Urinary bladder (tissue), 4 donors: ENCODE measurements around the gene ADCY2. TPM values are rescaled to one million over a fixed set of nuclear protein-coding genes. Genes with fewer than 3 reads are reported as not detected.

Source experiments
- DNase-seq: peaks from one replicate; pipeline ENCODE4 v3.0.0-alpha.2; 2015; ENCODE audit errors: extremely low spot score
- H3K27ac ChIP-seq: one replicate; pipeline ENCODE4 v1.5.1; 2013; ENCODE audit warnings: low read depth, mild to moderate bottlenecking, moderate library complexity
- H3K36me3 ChIP-seq: one replicate; pipeline ENCODE4 v1.6.1; 2013; ENCODE audit warnings: mild to moderate bottlenecking, moderate library complexity; ENCODE audit not compliant: insufficient read depth
- H3K4me1 ChIP-seq: one replicate; pipeline ENCODE4 v1.6.1; 2013; ENCODE audit warnings: mild to moderate bottlenecking, moderate library complexity; ENCODE audit not compliant: insufficient read depth
- H3K4me3 ChIP-seq: one replicate; pipeline ENCODE4 v1.5.1; 2013; ENCODE audit warnings: low read depth, low read length
- WGBS: extraction: QIAGEN DNeasy Blood & Tissue Kit; methylation state at CpG from one replicate; pipeline ENCODE4 v1.1.7; 2013; 5-methylcytosine and 5-hydroxymethylcytosine counted together
- polyA plus RNA-seq: library from polyadenylated mRNA; stranded (reverse); fragments of 200-250 nt; gene quantifications from one replicate; pipeline ENCODE4 v1.2.3, GENCODE V29; 2013
- total RNA-seq: library from RNA; depleted of rRNA; stranded (reverse); fragments of >200 nt; gene quantifications from one replicate; pipeline ENCODE4 v1.2.3, GENCODE V29; 2014
- donor health status: healthy with polysubstance abuse.
- donor health status: healthy.

ADCY2 gene
- total and polyA plus RNA-seq, 2 donors = 6.5 to 6.6 TPM

DNA sequence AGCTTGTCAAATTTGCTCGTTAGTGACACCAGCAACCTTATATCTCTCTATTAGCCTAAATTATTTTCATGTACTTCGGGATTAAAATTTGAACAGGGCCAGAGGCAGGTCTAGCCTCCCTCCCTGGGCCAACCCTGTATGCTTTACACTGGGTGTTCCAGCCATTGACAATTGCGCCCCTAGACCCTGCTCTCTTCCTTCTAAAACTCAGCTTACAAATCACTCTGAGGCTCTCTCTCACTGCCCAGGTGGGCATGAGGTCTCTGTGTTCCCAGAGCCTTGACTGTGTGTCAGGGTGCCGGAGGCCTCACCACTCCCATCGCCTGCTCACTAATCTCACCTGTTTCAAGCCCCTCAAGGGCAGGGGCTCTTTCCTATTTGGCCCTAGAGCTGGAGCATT lies 461.4 kb downstream of the ADCY2 start:
- no peaks in the 10 kb centered on the region for H3K4me1 ChIP-seq
- peaks cover 7% of the 10 kb centered on the region for H3K36me3 ChIP-seq
- H3K4me3 ChIP-seq = no peak overlapping the region
- 88% methylated on average over 5 of the region's 5 CpGs for WGBS
- H3K27ac ChIP-seq = no peak overlapping the region
- no peak for DNase-seq

DNA sequence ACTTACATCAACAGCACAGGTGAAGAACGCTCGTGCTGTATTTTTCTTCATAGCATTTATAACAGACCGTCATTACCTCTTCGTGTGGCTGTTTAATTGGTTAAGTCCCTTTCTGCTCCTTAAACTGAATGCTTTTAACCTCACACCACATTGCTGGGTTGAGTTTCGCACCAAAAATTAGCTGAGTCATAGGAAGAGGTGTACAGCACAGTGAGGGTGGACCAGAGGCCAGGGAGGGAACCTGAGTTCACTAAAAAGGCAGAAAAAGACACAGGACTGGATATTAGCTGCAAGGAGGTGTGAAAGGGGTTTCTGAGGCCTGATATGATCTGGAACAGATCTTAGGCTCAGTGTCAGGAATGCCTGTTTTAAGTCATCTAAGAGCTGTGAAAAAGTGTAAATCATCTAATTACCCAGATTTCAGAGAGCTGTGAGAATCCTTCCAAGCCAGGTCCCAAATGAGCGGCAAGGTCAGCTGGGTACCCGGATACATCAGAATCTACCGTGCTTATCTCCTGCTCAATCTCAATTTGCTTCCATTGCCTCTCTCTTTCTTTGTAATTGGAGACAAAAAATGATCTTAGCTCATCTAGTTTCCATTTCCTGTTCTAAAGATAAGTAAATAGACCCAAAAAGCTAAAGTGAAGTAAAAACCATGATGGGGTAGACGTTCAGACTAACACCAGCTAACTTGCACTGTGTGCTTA lies 462.1 kb downstream of the ADCY2 start:
- 68% methylated on average over 9 of the region's 9 CpGs for WGBS
- H3K36me3 ChIP-seq = peaks cover 10% of the 10 kb centered on the region
- no peaks in the 10 kb centered on the region for H3K4me1 ChIP-seq
- no peak overlapping the region for H3K27ac ChIP-seq
- H3K4me3 ChIP-seq = no peak overlapping the region
- no peak for DNase-seq

DNA sequence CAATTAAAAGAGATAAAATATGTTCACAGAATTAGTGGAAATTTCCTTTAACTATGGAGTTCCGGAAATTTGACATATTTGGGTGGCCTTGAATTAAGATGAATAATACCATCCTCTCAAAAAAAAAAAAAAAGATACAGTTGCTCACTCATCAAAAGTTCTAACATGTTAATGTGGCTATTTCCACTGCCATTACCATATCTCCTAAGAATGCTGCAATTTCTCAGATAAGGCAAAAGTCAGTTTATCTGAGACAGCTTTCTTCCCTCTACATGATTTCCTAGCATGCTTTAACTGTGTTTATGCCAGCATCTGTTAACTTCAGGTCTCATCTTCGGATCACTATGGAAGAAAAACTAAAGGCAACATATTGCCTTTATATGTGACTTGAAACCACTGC lies 470.3 kb downstream of the ADCY2 start:
- no peak for DNase-seq
- Histone ChIP-seq H3K4me1 (peaks cover 2% of the 10 kb centered on the region), H3K4me3 (no peak overlapping the region), H3K36me3 (peaks cover 5% of the 10 kb centered on the region), H3K27ac (no peak overlapping the region)
- 81% methylated on average over 2 of the region's 2 CpGs for WGBS

DNA sequence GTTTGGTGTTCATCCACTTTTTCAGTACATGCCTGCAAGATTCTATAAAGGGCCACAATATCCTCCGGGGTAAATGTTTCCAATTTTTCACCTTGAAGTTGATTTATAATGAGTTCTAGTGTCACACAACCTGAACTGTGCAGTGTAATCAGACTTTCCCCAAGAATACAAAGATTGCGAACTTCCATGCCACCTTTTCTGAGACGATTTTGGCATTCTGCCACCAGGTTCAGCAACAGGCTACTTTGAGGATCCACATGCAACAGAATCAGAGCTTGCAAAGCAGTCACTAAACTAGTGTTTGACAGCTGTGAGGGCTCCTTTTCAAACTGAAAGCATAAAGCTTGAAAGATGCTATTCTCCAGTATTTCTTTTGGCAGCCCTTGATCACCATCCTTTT lies 471.3 kb downstream of the ADCY2 start:
- H3K36me3 ChIP-seq = peaks cover 2% of the 10 kb centered on the region
- DNase-seq = no peak
- H3K4me1 ChIP-seq = peaks cover 2% of the 10 kb centered on the region
- H3K4me3 ChIP-seq = no peak overlapping the region
- no peak overlapping the region for H3K27ac ChIP-seq
- WGBS = 77% methylated on average over 3 of the region's 3 CpGs

DNA sequence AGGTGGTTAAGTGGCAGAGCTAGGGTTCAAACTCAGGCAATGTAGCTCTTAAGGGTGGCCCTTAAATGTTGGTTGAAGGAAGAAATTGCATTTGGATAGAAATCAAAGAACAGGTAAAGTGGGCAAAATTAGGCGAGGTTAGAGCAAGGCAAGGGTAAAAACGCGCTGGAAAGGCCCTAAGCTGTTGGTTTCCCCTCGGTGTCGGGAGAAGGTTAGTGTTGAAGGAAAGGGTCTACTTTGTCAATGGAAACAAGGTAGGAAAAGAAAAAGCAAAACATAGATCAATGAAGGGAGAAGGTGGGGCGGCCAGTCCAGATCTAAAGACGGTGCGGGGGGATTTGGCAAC lies 472.5 kb downstream of the ADCY2 start:
- peak overlapping the region; percentile 12 for H3K27ac ChIP-seq
- peak overlapping the region; percentile 98 for H3K4me3 ChIP-seq
- WGBS = under 1% methylated on average over 8 of the region's 8 CpGs
- no peaks in the 10 kb centered on the region for H3K36me3 ChIP-seq
- DNase-seq = no peak
- H3K4me1 ChIP-seq = peaks cover 2% of the 10 kb centered on the region

DNA sequence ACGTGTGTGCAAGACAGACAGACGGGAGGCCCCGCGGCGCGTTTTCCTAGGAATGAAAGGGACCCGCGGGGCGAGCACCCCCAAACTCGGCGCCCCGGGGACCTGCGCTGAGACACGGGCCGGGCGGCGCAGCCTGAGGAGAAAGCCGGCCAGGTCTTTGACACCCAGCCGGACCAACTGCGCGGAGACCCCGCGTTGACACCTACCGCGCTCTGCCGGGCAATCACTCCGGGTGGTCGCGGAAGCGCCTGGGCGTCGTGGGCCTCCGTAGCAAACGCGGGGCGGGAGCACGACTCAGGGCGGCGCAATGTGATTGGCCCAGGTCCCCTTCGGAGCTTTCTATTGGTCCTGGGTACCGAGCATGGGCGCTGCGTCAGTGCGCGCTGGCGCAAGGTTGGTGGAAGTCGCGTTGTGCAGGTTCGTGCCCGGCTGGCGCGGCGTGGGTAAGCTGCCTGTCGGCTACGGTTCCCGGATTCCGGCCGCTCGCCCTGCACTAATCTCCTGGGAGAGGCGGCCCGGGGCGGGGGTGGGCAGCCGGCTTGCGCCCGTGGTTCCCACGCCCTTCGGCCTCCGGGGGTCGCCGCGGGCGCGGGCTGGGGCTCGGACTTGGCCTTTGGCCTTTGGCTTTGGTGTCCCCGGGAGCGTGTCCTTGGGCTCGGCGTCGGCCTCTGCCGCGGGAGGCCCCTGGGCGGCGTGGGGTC lies 473.0 kb downstream of the ADCY2 start, which contains the start of the genes FASTKD3 and MTRR:
Gene FASTKD3 (minus strand): TSS at position 259 of the 701 bp plus-strand sequence. CDS start 948 bp downstream, outside the sequence.
Gene MTRR (plus strand): TSS at position 376 of the 701 bp plus-strand sequence. CDS start 1,647 bp downstream, outside the sequence.
- Histone ChIP-seq H3K4me1 (peaks cover 2% of the 10 kb centered on the region), H3K36me3 (no peaks in the 10 kb centered on the region), H3K4me3 (peak within 1 kb of the TSS; percentile 98), H3K27ac (peak within 1 kb of the TSS; percentile 35)
- DNase-seq = peak; percentile 87
- under 1% methylated on average over 83 of the region's 83 CpGs for WGBS

DNA sequence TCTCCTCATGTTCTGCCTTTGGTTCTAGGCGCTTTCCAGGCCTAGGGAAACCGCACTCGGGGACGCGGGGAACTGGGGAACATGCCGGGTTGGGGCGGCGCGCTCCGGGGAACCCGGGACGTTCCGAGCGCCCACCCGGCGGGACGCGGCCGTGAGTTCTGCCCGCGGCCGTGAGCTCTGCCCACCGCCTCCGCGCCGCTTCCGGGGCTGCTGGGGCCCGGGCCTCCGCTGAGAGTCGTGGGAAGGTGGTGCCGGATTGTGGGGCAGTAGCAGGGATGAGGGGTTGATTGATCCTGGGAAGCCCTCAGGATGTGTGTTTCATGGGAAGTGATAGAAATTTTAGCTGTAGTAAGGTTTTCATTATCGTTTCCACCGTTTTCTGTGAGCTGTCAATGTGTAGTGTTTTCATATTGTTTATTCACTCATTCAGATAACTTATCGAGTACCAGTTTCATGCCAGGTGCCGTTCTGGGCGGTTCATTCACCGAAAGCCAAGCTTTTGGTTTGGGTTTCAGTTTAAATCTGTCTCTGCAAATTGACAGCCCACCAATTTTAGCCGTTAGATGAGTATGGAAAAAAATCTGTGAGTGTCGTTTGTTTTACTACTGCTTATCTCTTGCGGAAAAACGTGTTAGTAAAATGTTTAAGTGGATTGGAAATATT lies 473.7 kb downstream of the ADCY2 start:
- DNase-seq = no peak
- H3K4me1 ChIP-seq = peaks cover 2% of the 10 kb centered on the region
- peak overlapping the region; percentile 98 for H3K4me3 ChIP-seq
- H3K27ac ChIP-seq = peak overlapping the region; percentile 35
- 1% methylated on average over 41 of the region's 41 CpGs for WGBS
- H3K36me3 ChIP-seq = no peaks in the 10 kb centered on the region

DNA sequence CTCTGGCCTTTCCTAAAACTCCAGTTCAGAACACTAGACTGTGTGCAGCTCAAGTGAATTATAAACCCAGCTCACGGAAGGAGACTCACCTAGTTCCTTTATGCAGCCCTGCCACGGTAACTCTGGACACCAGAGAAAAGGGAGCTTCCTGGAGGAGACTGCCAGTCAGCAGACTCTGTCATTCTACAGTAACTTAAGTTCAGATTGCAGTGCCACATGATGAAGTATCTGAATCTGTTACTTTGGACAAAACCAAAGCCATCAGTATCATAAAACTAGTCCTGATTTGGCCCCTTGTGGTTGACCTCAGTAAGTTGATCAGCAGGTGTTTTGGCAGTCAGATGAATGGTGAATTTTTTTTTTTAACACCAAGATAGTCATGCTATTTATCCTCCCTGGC lies 475.7 kb downstream of the ADCY2 start:
- WGBS = 80% methylated on average over 2 of the region's 2 CpGs
- peaks cover 4% of the 10 kb centered on the region for H3K36me3 ChIP-seq
- H3K4me3 ChIP-seq = no peak overlapping the region
- no peak overlapping the region for H3K27ac ChIP-seq
- H3K4me1 ChIP-seq = peaks cover 2% of the 10 kb centered on the region
- DNase-seq = no peak

DNA sequence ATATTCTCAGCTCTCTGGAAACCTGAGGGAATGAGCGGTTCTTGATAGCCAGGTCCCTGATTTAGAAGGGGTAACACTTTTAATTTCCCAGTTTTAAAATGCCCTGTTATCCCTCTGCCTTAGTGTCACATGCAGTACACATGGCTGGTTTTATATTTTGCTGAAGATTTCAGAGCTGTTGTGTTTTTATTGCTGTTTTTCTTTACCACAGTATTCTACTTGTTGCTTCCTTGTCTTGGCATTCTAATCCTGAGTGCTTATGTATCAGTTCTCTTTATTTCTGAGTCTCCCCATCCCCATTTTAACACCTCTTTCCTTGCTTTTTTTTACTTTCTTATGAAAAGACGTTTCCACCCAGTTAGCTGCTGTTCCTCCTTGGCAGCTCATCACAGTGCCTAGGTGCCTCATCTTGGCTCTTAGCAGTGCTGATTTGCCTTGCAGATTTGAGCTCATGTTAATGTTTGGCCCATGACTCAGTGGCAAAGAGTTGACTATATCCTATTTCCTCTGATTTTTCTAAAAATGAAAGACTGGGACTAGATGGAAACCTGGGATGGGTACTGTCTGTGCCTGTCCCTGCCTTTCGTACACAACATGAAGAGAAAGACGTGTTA lies 476.7 kb downstream of the ADCY2 start:
- peaks cover 4% of the 10 kb centered on the region for H3K36me3 ChIP-seq
- DNase-seq = no peak
- no peak overlapping the region for H3K27ac ChIP-seq
- H3K4me3 ChIP-seq = no peak overlapping the region
- H3K4me1 ChIP-seq = peaks cover under 1% of the 10 kb centered on the region
- WGBS = 78% methylated on average over 4 of the region's 4 CpGs

DNA sequence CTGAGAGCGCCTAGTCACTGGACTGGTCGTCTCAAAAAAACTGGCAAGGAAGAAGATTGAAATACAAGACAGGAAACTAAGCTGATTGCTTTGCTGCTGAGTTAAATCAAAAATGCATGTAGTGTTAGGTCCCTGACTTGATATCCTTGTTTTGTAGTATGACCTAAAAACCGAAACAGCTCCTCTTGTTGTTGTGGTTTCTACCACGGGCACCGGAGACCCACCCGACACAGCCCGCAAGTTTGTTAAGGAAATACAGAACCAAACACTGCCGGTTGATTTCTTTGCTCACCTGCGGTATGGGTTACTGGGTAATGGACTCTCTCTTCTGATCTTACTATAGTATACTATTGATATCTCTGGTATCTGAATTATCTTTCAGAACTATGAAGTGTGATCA lies 477.3 kb downstream of the ADCY2 start:
- Histone ChIP-seq H3K4me3 (no peak overlapping the region), H3K4me1 (no peaks in the 10 kb centered on the region)
- 90% methylated on average over 9 of the region's 9 CpGs for WGBS

DNA sequence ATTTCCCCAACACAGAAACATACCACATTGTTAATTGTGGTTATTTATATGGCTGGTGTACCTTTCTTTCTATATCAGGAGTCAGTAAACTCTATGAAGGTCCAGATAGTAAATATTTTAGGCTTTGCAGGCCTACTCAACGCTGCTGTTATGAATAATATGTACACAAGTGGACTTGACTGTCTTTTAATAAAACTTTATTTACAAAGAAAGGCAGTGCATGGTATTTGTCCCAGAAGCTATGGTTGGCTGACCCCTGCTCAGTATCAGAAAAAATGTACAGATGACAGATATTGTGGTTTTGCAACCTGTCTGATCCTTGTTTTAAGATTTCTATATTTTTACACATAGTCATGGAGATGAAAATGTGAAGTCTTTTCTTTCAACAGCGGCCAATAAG lies 478.7 kb downstream of the ADCY2 start:
- no peaks in the 10 kb centered on the region for H3K4me1 ChIP-seq
- WGBS = 94% methylated on average over 2 of the region's 2 CpGs
- H3K36me3 ChIP-seq = peaks cover 4% of the 10 kb centered on the region

More for the DNA sequence above, 477.3 kb downstream of the ADCY2 start:
- DNase-seq = no peak
- H3K27ac ChIP-seq = no peak overlapping the region
- peaks cover 4% of the 10 kb centered on the region for H3K36me3 ChIP-seq

DNA sequence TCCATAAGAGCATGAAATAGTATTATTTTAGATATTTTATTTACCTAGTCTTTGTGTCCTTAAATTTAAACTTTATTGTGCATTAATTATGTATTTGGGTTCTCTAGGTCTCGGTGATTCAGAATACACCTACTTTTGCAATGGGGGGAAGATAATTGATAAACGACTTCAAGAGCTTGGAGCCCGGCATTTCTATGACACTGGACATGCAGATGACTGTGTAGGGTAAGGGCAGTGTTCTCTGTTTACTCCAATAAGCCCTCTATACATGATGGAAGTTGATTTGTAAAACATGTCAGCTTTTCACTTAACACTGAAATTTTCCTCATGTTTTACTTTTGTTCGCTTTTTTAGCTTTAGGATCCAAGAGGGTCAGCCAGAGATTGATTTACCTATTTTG lies 479.2 kb downstream of the ADCY2 start:
- no peak for DNase-seq

More for the DNA sequence above, 478.7 kb downstream of the ADCY2 start:
- DNase-seq = no peak
- no peak overlapping the region for H3K4me3 ChIP-seq
- H3K27ac ChIP-seq = no peak overlapping the region

DNA sequence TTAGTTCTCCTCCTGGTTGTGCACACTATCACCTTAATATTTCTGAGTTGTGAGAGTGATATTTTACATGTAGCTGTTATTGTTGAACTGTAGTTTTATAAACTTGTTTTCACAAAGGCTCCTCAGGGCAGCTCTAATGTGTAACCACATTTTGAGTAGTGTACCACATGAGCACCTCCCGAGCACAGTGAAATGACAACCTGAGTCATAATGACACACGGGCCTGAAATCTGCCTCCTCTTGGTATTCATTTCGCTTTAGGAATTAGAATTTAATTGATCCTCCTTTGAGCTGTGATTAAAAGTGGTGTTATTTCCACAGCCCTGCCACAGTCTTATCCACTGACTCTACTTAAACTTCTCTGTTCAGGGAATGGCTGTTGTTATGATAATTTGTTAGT lies 480.9 kb downstream of the ADCY2 start:
- DNase-seq = no peak
- no peak overlapping the region for H3K4me3 ChIP-seq
- H3K36me3 ChIP-seq = peaks cover 4% of the 10 kb centered on the region
- WGBS = 92% methylated on average over 3 of the region's 3 CpGs
- H3K4me1 ChIP-seq = no peaks in the 10 kb centered on the region
- H3K27ac ChIP-seq = no peak overlapping the region

More for the DNA sequence above, 479.2 kb downstream of the ADCY2 start:
- Histone ChIP-seq H3K4me3 (no peak overlapping the region), H3K36me3 (peaks cover 4% of the 10 kb centered on the region), H3K27ac (no peak overlapping the region), H3K4me1 (no peaks in the 10 kb centered on the region)
- WGBS = 95% methylated on average over 4 of the region's 4 CpGs
